Thyroid gland (tissue), 4 donors: Measurements from ENCODE around the gene DEFB131B.
"Not testable (repeated sequence)": the region's sequence is repeated elsewhere in the genome, so short reads cannot be mapped to it uniquely, and the experiment has no call there.

Experiments used
- POLR2A ChIP-seq, 2 donors: fragments of 450-650 bp; IDR thresholded peaks; one replicate each; pipeline ENCODE4 v1.6.1; 2017; ENCODE audit warnings: antibody characterized with exemption in 2 of 2, mild to moderate bottlenecking in 2 of 2, moderate library complexity in 1 of 2
- TF ChIP-seq, protein P1 (sequence below), 6 experiments: fragments of 200-600 bp in 3 of 6; fragments of 450-650 bp in 3 of 6; sonication (generic) in 3 of 6; IDR thresholded peaks; one replicate each; pipeline ENCODE4 v1.5.1; 2016 to 2019; ENCODE audit warnings: antibody characterized with exemption in 6 of 6, mild to moderate bottlenecking in 2 of 6, inconsistent platforms in 1 of 6, moderate library complexity in 1 of 6

DNA sequence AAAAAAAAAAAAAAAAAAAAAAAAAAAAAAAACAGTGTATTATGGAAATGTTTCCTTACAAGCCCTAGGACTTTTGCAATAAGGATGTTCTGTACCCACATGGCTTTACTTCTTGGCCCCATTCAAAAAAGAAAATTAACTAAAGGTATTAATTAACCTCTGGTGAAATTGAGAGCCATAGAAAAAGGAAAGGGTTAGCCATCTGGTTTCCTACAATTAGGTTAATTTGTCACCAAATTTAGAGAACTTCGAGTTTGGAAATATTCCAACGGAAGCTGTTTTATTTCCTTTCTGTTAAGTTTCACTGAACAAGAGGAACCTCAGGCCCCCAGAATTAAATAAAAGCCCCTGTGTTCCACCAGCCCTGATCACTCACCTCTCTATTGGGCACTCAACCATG lies 22.4 kb upstream of the DEFB131B start:
- TF ChIP-seq, protein P1, sequence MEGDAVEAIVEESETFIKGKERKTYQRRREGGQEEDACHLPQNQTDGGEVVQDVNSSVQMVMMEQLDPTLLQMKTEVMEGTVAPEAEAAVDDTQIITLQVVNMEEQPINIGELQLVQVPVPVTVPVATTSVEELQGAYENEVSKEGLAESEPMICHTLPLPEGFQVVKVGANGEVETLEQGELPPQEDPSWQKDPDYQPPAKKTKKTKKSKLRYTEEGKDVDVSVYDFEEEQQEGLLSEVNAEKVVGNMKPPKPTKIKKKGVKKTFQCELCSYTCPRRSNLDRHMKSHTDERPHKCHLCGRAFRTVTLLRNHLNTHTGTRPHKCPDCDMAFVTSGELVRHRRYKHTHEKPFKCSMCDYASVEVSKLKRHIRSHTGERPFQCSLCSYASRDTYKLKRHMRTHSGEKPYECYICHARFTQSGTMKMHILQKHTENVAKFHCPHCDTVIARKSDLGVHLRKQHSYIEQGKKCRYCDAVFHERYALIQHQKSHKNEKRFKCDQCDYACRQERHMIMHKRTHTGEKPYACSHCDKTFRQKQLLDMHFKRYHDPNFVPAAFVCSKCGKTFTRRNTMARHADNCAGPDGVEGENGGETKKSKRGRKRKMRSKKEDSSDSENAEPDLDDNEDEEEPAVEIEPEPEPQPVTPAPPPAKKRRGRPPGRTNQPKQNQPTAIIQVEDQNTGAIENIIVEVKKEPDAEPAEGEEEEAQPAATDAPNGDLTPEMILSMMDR (IDR thresholded peaks at IDR 0.05), result not testable (repeated sequence)
- TF ChIP-seq POLR2A (IDR thresholded peaks at IDR 0.05), result not testable (repeated sequence)
